HG03135 (cell line): ENCODE results near the gene SLC6A6.
A peak's percentile ranks its signal among the peaks of the same experiment; 100 is the strongest.

ENCODE experiments used
- ATAC-seq: cut with Tn5 transposase; IDR thresholded peaks from one replicate; pipeline ENCODE4 v1.9.1; 2021; ENCODE audit warnings: mild to moderate bottlenecking, moderate library complexity; ENCODE audit not compliant: unreplicated experiment

The SLC6A6 gene

GRCh38 chr3:14402304-14402811 lies at the start of gene SLC6A6:
TSS of gene SLC6A6 (plus strand) at chr3:14402606. CDS start at chr3:14443635, 41,029 bp downstream.
- ATAC-seq, result peak; percentile 71

GRCh38 chr3:14353502-14353901 lies 48.9 kb upstream of the SLC6A6 start:
- no peak for ATAC-seq

GRCh38 chr3:14357463-14357862 lies 44.9 kb upstream of the SLC6A6 start:
- no peak for ATAC-seq

GRCh38 chr3:14358426-14359211 lies 43.8 kb upstream of the SLC6A6 start:
- no peak for ATAC-seq

- ATAC-seq, result no peak
Observed at GRCh38 chr3:14359348-14359747, 43.1 kb upstream of the SLC6A6 start.

- no peak for ATAC-seq
Observed at GRCh38 chr3:14360123-14360881, 42.1 kb upstream of the SLC6A6 start.

GRCh38 chr3:14361068-14361677 lies 41.2 kb upstream of the SLC6A6 start:
- ATAC-seq, result no peak

- no peak for ATAC-seq
Observed at GRCh38 chr3:14362890-14363289, 39.5 kb upstream of the SLC6A6 start.

GRCh38 chr3:14363379-14363778 lies 39.0 kb upstream of the SLC6A6 start:
- no peak for ATAC-seq

GRCh38 chr3:14363991-14364390 lies 38.4 kb upstream of the SLC6A6 start:
- ATAC-seq, result no peak

- ATAC-seq, result no peak
Observed at GRCh38 chr3:14364580-14365292, 37.7 kb upstream of the SLC6A6 start.

- no peak for ATAC-seq
Observed at GRCh38 chr3:14366248-14366647, 36.2 kb upstream of the SLC6A6 start.

GRCh38 chr3:14366915-14367823 lies 35.2 kb upstream of the SLC6A6 start:
- no peak for ATAC-seq

GRCh38 chr3:14368146-14368545 lies 34.3 kb upstream of the SLC6A6 start:
- no peak for ATAC-seq

- no peak for ATAC-seq
Observed at GRCh38 chr3:14368885-14369284, 33.5 kb upstream of the SLC6A6 start.

- ATAC-seq, result no peak
Observed at GRCh38 chr3:14369675-14370669, 32.4 kb upstream of the SLC6A6 start.

GRCh38 chr3:14370720-14371572 lies 31.5 kb upstream of the SLC6A6 start:
- ATAC-seq, result no peak
